Measurements from ENCODE around the gene COPS6.

COPS6 gene

DNA sequence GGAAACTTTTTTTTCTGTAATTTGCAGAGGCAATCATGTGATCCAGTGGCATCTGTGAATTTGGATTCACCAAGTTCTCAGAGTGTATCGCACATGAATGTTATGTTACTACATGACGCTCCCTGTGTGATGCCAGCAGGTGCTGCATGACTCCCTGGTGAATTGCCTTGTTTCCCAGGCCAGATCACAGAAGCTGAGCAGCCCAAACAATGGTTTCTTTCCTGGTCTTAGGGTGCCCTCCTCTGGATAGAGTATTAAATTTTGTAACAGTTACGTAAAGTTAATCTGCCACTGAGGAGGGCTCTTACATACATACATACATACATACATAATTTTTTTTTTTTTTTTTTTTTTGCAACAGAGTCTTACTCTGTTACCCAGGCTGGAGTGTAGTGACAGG is 35.6 kb upstream of the COPS6 start:
- in situ Hi-C loops (cut with MboI; ENCODE audit: low sequenced_read_pairs, unreplicated experiment): no loop called here
- TF ChIP-seq, protein P1, sequence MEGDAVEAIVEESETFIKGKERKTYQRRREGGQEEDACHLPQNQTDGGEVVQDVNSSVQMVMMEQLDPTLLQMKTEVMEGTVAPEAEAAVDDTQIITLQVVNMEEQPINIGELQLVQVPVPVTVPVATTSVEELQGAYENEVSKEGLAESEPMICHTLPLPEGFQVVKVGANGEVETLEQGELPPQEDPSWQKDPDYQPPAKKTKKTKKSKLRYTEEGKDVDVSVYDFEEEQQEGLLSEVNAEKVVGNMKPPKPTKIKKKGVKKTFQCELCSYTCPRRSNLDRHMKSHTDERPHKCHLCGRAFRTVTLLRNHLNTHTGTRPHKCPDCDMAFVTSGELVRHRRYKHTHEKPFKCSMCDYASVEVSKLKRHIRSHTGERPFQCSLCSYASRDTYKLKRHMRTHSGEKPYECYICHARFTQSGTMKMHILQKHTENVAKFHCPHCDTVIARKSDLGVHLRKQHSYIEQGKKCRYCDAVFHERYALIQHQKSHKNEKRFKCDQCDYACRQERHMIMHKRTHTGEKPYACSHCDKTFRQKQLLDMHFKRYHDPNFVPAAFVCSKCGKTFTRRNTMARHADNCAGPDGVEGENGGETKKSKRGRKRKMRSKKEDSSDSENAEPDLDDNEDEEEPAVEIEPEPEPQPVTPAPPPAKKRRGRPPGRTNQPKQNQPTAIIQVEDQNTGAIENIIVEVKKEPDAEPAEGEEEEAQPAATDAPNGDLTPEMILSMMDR (IDR thresholded peaks at IDR 0.05; ENCODE audit: borderline replicate concordance, control extremely low read depth, extremely low read depth, insufficient read depth, missing control alignments): no peak
- peak; percentile 62 for DNase-seq (ENCODE audit: low spot score)

DNA sequence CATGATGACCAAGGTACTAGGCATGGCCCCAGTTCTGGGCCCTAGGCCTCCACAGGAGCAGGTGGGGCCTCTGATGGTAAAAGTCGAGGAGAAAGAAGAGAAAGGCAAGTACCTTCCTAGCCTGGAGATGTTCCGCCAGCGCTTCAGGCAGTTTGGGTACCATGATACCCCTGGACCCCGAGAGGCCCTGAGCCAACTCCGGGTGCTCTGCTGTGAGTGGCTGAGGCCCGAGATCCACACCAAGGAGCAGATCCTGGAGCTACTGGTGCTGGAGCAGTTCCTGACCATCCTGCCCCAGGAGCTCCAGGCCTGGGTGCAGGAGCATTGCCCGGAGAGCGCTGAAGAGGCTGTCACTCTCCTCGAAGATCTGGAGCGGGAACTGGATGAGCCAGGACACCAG is 31.8 kb upstream of the COPS6 start:
- no peak for DNase-seq (ENCODE audit: low spot score)
- TF ChIP-seq, protein P1 (IDR thresholded peaks at IDR 0.05; ENCODE audit: borderline replicate concordance, control extremely low read depth, extremely low read depth, insufficient read depth, missing control alignments): no peak
- in situ Hi-C loops (cut with MboI; ENCODE audit: low sequenced_read_pairs, unreplicated experiment): no loop called here

DNA sequence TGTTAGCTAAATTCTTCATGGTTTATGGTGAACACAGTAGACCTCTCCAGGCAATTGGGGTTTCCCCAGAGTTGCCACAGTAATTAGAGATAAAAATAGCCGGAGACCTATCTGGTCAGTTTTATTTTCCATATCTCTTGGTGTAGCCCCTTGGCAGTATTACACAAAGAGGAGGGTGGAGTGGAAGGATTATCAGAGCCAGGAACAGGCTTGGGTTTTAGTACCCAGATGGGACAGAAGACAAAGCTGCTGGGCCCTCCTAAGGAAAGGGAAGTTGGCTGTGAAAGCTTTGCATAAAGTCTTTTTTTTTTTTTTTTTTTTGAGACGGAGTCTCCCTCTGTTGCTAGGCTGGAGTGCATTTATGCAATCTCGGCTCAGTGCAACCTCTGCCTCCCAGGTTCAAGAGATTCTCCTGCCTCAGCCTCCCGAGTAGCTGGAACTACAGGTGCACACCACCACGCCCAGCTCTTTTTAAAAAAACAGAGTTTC is 29.5 kb upstream of the COPS6 start:
- no peak for DNase-seq (ENCODE audit: low spot score)
- TF ChIP-seq, protein P1 (IDR thresholded peaks at IDR 0.05; ENCODE audit: borderline replicate concordance, control extremely low read depth, extremely low read depth, insufficient read depth, missing control alignments): no peak
- in situ Hi-C loops (cut with MboI; ENCODE audit: low sequenced_read_pairs, unreplicated experiment): no loop called here

DNA sequence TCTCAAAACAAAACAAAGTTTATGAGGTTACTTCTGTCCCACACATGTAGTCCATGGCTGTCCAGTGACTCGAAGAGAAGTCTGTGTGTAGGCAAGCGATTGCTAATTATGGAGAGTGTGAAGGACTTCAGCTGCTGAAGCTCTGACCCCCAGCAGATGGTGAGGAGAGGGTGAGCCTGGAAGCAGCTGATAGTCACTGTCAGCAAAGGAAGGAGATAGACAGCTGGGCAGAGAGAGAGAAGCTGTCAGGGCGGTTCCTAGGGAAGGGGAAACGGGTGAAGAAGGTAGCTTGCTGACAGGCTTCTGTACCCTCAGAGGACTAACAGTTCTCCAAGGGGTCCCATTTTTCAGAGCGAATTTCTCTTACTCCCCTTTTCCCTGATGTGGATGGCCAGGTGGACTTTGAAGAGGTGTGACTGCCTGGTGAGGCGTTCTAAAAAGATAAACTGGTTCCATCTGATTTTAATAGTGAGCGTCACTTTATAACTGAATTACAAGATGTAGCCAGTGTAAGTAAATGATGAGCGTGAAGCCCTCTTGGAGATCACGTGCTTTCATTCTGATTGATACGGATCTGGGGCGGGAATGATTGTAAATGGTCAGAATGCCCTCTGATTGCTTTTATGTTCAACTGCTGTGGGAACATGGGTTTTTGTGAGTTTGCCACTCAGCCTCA is 27.1 kb upstream of the COPS6 start:
- DNase-seq (ENCODE audit: low spot score): no peak
- TF ChIP-seq, protein P1 (IDR thresholded peaks at IDR 0.05; ENCODE audit: borderline replicate concordance, control extremely low read depth, extremely low read depth, insufficient read depth, missing control alignments): no peak
- in situ Hi-C loops (cut with MboI; ENCODE audit: low sequenced_read_pairs, unreplicated experiment): no loop called here

DNA sequence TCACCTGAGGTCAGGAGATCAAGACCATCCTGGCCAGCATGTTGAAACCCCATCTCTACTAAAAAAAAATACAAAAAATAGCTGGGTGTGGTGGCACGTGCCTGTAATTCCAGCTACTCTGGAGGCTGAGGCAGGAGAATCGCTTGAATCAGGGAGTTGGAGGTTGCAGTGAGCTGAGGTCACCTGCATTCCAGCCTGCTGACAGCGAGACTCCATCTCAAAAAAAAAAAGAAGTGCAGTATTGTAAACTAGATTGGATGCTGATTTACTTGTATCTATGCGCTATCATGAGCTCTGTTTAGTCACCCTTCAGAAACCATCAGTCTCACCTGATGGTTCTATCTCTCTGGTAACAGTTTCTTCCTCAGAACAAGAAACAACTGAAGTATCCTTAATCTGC is 25.4 kb upstream of the COPS6 start:
- in situ Hi-C loops (cut with MboI; ENCODE audit: low sequenced_read_pairs, unreplicated experiment): no loop called here

DNA sequence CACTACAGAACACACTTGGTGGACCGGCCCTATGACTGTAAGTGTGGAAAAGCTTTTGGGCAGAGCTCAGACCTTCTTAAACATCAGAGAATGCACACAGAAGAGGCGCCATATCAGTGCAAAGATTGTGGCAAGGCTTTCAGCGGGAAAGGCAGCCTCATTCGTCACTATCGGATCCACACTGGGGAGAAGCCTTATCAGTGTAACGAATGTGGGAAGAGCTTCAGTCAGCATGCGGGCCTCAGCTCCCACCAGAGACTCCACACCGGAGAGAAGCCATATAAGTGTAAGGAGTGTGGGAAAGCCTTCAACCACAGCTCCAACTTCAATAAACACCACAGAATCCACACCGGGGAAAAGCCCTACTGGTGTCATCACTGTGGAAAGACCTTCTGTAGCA is 24.6 kb upstream of the COPS6 start:
- TF ChIP-seq, protein P1 (IDR thresholded peaks at IDR 0.05; ENCODE audit: borderline replicate concordance, control extremely low read depth, extremely low read depth, insufficient read depth, missing control alignments): no peak
- in situ Hi-C loops (cut with MboI; ENCODE audit: low sequenced_read_pairs, unreplicated experiment): no loop called here
- DNase-seq (ENCODE audit: low spot score): no peak

More for the DNA sequence above, 25.4 kb upstream of the COPS6 start:
- DNase-seq (ENCODE audit: low spot score): no peak
- TF ChIP-seq, protein P1 (IDR thresholded peaks at IDR 0.05; ENCODE audit: borderline replicate concordance, control extremely low read depth, extremely low read depth, insufficient read depth, missing control alignments): no peak

Measured in GM13976 (cell line).